ENCODE data around the gene TBXAS1.

Gene TBXAS1

DNA sequence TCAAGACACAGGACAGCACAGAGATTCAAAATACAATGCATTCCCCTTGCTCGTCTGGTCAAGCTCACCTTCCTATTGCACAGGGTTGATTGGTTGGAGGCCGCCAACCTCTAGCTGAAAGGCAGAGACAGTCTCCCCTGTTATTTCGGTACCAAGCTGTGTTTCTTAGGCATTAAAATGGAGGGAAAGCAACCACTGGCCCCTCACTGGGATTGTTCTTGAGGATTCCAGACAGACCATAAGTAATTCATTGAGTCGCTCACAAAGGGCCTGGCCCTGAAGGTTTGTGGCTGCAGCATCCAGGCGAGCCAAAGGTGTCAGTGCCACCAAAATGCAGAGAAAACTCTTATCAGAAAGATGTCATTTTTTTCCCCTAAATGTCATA, 152.4 kb downstream of the TBXAS1 start:
- no peak for DNase-seq (ENCODE audit: low spot score)
- in situ Hi-C loops (cut with MboI; ENCODE audit: low sequenced_read_pairs, unreplicated experiment), result no loop called here

DNA sequence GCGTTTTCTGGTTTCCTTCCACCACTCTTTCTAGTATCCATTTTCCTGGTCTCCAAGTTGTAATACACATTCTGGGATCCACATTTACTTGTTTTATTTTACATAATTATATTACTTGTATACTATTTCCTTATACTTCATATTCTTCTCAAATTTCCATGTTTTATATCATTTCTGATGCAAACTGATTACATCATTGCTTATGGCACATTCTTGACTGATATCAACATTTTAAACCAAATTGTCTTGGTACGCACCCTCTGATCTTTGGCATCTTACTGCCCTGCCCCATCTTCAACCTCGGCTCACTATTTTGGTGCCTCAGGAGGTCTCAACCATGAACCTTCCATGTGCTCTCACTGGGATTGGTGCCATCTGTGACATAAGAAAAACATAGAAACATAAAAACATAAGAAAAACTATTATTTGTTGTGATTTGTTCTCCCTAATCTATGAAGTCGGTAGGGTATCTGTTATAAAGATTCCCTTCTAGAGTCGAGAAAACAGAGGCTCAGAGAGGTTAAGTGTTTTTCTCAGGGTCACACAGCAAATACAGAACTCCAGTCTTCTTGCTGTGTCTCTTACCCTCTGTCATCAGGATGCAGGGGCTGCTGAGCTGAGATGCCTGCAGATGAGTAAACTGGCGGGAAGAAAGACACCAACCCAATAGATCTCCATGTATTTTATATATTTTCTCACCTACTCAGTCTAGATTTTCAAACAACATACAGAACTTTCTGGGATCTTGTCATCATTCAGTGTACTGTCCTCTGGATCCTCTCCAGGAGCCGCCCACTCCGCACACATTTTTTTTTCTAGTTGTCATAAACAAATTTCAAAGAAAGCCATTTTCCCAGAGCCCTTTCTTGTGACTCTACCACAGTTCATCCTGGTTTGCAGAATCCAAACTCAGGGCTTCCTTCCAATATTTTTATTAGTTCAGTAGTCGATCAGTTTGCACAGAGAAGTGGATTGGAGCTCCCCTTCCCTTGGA, 154.2 kb downstream of the TBXAS1 start:
- no peak for TF ChIP-seq CTCF (IDR thresholded peaks at IDR 0.05; ENCODE audit: borderline replicate concordance, control extremely low read depth, extremely low read depth, insufficient read depth, missing control alignments)
- DNase-seq (ENCODE audit: low spot score), result no peak
- in situ Hi-C loops (cut with MboI; ENCODE audit: low sequenced_read_pairs, unreplicated experiment), result no loop called here

More for the DNA sequence above, 152.4 kb downstream of the TBXAS1 start:
- no peak for TF ChIP-seq CTCF (IDR thresholded peaks at IDR 0.05; ENCODE audit: borderline replicate concordance, control extremely low read depth, extremely low read depth, insufficient read depth, missing control alignments)

DNA sequence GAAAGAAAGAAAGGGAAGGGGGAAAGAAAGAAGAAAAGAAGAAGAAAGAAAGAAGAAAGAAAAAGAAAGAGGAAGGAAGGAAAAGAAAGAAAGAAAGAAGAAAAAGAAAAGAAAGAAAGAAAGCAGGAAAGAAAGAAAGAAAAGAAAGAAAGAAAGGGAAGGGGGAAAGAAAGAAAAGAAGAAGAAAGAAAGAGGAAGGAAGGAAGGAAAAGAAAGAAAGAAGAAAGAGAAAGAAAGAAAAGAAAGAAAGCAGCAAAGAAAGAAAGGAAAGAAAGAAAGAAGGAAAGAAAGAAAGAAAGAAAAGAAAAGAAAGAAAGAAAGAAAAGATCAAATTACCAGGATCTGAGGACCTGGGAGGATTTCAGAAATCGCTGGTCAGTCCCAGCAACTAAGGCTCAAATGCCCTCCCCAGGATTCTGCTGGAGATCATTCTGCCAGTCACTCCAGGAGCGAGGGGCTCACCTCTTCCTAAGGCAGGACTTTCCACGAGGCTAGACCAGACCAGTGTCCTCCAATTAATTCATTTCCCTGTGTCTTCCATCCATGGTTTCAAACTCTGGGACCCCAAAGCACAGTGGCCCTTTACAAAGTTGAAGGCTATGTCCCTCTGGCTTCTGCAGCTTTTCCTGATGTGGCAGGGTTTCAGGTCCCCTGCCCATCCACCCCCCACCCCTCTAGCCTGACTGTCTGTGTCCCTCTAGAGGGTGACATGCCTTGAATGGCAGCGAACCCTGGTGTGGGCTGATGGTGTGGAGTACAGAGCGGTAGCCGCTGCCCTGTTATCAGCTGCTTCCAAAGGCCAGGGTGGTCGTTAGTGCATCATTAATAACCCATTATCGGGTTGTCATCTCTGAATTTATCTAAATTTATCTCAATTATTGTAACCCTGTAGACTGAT, 155.8 kb downstream of the TBXAS1 start:
- in situ Hi-C loops (cut with MboI; ENCODE audit: low sequenced_read_pairs, unreplicated experiment), result no loop called here
- DNase-seq (ENCODE audit: low spot score), result no peak
- no peak for TF ChIP-seq CTCF (IDR thresholded peaks at IDR 0.05; ENCODE audit: borderline replicate concordance, control extremely low read depth, extremely low read depth, insufficient read depth, missing control alignments)

GRCh38 chr7:139985811-139986210, 156.7 kb downstream of the TBXAS1 start:
- no peak for DNase-seq (ENCODE audit: low spot score)
- in situ Hi-C loops (cut with MboI; ENCODE audit: low sequenced_read_pairs, unreplicated experiment), result no loop called here
- no peak for TF ChIP-seq CTCF (IDR thresholded peaks at IDR 0.05; ENCODE audit: borderline replicate concordance, control extremely low read depth, extremely low read depth, insufficient read depth, missing control alignments)

DNA sequence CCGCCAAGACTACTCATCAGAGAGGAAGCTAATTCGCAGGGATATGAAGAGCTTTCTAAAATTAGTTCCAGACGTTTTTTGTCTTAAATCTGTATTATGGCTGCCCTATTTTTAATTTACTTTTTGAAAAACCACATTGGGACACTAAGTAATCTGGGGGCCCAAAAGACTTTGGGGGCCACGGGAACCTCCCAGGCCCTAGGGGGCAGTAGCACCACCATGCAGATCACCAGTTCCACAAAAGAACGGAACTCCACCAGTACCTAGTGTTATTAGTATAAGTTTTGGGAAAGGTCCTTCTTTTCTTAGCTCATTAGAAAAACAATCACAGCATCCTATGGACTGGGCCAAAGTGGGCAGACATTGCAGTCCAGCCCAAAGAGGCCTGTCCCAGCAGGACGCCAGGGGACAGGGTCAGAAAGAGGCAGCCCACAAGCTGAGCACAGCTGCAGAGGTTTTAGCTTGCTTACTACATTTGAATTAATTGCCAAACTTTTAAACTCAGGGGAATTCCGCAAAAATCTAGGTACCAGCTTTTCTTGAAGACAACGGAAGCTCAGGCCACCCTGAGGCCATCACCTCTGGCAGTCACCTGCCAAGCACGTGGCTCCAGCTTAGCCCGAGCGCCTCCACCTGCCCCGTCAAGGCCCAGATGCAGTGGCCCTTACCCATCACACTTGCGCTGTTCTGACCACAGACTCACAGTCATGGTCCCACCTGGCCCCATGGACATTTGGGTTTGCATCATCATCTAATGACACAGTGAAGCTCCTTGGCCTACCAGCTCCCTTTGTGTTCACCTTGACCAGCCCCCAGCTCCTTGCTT, 158.8 kb downstream of the TBXAS1 start:
- no peak for TF ChIP-seq CTCF (IDR thresholded peaks at IDR 0.05; ENCODE audit: borderline replicate concordance, control extremely low read depth, extremely low read depth, insufficient read depth, missing control alignments)

More for the DNA sequence above, 158.8 kb downstream of the TBXAS1 start:
- DNase-seq (ENCODE audit: low spot score), result no peak
- in situ Hi-C loops (cut with MboI; ENCODE audit: low sequenced_read_pairs, unreplicated experiment), result no loop called here

Data from GM13976 (cell line).